GM21723 (cell line): ENCODE measurements around the gene TMEM266.

ENCODE experiments used
- ATAC-seq: cut with Tn5 transposase; IDR thresholded peaks from one replicate; pipeline ENCODE4 v1.9.1; 2021; ENCODE audit warnings: mild to moderate bottlenecking, moderate library complexity; ENCODE audit not compliant: unreplicated experiment

Gene TMEM266

DNA sequence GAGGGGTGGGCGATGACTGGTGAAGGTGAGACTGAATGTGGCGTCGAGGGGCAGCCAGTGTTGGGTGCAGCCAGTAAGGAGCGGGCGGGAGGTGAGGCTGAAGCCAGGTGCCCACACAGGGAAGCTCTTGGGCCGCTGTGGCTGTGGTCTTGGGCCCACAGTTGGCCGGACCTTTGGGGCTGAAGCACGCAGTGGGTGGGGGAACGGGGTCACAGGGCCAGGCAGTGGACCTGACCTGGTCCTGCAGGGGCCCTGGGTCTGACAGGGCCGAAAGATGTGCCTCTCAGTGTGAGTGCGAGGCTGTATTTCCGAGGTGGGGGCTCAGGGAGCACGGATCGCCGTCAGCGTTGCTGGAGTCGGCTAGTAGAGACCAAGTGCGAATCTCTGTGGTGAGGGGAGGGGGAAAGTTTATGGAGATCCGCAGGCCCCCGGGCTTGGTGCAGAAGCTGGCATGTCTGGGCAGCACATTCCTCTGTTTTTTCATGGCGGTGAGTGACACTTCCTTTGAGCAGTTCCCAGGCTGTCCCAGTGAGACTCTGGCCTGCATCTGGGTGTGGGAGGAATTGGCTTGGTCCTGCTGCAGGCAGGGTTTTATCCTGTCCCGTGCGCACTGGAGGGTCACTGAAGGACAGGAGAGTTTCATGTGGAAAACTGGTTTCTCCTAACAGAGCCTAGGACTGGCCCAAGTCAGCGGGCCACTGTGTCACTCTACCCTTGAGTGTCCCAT lies 100.8 kb downstream of the TMEM266 start:
- ATAC-seq: no peak

DNA sequence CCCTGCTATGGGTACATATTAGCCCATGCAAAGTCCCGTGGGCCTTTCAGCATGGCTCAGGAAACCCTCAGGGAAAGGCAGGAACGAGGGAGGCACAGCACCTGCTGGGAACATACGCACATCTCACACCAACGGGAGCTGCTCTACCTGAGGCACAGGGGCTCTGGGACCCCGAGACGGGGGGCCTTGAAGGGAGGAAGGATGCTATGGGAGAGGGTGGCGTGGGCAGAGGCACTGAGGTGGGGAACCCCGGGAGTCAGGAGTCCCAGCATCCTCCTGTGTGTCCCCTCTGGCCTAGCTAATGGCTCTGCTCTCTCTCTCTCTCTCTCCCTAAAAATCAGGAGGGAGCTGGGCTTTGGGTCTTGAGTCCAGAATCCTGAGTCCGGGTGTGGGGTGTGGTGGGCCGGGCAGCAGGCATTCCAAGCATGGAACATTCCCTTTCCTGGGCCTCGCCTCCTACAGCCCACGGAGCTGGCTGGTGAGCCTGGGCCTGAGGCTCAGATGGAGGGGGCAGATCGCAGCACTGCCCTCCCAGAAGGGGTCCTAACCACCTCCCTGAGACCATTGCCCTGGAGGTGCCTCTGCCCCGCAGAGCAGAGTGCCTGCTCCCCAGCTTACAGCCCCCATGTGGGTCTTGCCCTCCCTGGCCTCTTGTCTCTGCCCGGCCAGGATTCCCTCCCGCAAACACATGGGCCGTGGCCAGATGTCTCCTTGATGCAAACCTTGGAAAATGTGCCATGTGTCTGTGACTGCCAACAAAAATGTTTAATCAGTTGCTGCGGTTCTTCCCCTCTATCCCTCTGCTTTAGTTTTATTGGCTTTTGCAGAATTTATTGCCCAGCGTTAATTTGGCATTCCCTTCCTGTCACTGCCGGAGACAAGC lies 101.6 kb downstream of the TMEM266 start:
- no peak for ATAC-seq

DNA sequence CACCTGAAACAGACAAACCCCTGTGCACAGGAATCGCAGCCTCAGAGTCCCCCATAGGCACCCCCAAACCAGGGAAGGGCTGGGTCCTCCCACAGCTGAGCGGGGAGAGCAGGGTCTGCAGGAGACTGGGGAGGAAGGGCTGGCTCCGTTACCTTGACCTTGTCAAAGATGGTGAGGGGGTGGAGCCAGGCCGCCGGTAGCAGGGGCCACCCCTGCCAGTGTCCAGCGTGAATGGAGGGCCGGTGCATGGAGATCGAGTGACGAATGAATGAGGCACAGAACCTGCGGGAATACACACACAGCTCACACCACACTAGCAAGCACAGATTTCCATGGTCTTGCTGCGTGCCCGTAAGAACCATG lies 102.2 kb downstream of the TMEM266 start:
- no peak for ATAC-seq

DNA sequence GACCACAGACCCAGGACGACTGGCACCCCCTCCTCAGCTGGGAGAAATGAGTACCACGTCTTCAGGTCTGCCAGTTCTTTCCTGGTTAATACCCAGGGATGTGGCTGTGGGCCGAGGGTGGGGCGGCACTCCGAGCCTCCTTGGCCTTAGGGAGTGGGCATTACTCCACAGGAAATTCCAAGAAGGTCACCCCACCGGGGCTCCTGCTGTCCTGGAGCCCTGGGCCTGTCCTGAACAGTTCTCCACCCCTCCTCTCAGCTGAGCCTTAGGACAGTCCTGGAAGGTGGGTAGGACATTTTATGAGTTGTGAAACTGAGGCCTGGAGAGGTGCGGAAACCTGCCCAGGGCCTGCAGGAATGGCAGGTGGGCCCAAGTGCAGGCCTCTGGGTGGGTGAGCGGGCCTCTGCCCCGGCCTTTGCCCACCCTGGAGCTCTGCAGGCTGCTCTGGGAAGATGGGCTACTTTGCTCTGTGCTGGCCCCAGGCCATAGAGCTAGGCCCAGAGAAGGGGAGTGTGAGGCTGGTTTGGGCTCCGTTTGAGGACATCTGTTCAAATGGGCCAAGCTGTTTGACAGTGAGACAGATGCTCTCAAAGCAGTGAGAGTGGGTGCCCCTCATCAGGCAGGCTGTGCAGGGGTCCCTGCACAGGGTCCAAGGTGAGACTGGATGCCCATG lies 103.1 kb downstream of the TMEM266 start:
- ATAC-seq: no peak

DNA sequence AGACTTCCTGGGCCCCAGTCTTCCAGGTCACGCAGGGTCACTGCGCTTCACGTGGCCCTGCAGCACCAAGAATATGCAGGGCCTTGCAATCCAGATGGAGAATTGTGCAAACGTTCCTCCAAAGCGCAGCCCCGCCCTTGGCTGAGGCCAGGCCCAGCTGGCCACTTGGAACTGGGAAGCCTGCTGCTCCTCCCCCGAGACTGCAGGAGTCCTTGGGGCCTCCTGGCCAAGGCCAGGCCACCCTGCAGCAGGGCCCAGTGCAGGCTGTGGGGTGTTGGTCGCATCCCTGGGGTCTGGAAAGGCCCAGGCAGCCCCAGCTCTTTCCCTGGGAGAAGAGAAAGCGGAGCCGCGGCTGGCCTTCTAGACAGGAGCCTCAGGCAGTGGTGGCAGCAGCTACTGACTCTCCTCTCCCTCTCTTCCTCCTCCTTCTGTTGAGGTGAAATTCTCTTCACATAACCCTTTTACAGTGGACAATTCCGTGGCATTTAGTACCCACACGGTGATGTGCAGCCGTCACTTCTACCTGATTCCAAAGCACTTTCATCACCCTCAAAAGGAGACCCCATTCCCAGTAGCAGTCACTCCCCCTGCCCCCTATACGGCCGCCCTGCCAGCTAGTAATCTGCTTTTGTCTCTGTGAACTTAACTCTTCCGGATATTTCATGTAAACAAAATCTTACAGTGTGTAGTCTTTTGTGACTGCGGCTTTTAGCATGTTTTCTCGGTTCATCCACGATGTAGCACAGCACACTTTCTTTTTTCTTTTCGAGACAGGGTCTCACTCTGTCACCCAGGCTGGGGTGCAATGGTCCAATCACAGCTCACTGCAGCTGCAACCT lies 103.9 kb downstream of the TMEM266 start:
- ATAC-seq: no peak

DNA sequence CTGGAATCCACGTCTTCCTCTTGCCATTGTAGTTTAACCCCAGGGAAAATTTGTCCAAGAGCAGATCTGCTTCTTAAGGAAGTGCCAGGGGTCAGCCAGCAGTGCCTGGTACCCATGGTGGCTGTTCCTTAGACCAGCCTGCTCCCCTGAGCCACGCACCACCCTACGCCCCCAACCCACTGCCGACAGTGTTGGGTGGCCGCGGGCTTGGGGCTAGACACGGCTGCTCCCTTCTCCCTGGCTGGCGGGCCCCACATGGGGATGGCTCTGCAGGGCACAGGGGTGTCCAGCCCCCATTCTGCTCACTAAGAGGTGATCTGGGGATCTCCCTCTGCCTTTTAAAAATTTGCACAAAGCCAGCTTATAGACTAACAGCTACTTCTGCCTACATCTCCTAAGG lies 104.8 kb downstream of the TMEM266 start:
- ATAC-seq: no peak

DNA sequence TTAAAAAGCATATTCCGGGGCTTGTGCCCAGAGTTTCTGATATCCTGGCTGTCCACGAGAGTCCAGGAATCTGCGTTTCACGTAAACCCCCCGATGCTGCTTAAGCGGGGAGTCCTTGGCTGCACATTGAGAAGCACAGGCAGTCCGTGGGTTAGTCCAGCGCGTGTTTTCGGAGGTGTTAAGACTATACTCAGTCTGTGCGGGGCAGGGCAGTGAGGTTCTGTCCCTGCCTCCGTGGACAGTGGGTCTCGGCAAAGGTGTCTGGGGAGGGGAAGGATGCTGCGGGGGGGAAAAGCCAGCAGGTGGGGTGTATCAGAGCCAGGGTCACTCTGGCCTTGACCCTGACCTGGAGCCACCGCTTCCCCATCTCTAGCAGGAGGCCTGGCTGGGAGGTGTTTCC lies 106.2 kb downstream of the TMEM266 start:
- ATAC-seq: no peak

DNA sequence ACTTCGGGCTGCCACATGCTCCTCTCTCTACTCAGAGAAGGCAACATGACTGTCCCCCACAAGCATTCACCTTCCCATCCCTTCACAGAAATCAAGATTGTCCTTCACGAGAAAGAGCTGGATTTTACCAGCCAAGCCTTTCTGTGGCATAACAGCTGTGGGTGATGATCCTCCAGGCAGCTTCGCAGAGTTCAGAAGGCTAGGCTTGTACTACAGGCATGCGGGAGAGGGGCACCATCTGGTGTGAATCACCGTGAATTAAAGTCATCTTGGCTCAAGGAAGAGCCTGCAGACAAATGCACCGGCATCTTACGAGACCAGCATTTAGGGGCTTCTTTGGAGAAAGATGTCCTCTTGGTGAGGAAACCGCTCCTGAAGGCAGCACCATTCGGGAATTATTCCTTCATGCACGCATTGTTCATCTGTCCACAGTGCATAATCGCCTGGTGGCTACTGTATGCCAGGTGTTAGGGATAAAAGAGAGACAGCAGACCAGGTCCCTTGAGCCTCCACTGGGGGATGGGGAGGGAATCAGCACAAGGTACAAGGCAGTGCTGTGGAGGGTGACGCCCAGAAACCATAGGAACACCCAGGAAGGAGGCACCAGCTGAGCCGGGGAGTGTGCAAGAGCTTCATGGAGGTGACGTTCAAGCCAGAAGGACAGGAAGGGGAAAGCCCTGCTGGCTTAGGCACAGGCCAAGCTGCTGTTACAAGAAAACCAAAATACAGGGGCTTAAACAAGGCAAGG lies 108.6 kb downstream of the TMEM266 start:
- no peak for ATAC-seq

DNA sequence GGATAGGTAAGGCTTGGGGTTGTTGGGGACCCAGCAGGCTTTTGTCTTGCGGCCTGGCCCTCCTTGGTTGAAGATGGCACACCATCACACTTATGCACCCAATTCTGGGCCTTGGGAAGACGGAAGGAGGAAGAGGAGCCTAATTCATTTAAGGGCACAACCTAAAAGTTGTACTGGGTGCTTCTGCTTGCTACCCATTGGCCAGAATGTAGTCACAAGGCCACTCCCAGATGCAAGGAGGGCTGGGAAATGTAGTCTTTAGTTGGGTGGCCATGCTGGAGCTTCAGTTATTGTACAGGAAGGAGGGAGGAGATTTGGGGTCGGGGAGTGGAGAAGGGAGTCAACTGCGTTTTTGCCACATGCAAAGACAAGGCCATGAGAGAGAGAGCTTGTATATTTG lies 109.2 kb downstream of the TMEM266 start:
- ATAC-seq: no peak

DNA sequence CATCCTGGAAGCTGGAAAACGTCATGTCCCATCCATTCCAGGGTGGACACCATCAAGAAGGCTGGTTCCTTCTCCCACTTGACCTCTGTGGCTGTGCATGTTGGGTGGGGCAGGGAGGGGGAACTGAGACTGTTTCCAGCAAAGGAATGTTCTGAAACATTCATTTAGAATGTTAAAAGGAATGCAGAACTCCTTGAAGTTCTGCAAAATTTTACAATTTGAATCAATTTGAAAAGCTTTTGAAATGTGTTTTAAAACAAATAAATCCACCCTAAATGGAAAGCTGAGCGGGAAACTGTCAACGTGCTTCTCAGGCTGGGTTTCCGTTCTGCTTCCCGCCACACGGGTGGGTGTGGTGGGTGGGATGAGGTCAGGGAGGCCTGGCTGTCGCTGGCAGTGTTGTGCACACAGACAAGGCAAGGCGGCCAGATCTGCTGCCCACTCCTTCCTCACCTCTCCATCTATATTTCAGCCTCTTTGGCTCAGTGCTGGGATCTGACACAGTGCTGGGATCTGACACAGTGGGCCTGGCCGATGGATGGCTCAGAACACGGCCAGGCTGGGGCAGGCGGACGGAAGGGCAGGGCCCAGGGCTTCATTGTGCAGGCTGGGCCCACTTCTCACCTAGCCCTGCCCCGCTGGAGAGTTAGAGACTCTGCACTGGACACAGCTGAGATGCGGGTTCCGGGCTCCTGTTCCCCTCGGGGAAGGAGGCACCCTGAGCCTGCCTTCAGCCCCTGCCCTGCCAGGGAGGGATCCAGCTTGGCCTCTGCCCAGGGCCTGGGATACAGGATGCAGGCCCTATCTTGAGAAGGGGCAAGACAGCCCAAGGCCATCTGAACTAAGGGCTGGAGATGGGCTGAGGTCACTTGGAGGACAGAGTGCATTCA lies 110.4 kb downstream of the TMEM266 start:
- no peak for ATAC-seq

DNA sequence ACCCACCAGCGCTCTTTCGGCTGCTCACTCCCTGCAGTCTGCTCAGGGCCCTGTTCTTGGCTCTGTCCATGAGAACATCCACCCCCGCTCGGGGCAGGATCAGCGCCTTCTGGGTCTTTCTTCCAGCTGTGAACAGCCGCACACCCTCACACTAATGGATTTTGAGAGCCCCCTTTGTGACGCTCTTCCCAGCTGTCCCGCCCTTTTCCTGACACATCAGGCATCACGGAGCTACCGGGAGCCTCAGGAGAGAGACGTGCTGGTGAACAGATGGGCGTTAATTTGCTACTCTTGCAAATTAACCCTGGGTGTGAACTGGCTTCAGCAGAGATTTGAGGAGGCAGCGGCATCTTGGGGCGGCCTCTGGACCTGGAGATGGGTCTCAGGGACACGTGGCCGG lies 113.0 kb downstream of the TMEM266 start:
- ATAC-seq: no peak

DNA sequence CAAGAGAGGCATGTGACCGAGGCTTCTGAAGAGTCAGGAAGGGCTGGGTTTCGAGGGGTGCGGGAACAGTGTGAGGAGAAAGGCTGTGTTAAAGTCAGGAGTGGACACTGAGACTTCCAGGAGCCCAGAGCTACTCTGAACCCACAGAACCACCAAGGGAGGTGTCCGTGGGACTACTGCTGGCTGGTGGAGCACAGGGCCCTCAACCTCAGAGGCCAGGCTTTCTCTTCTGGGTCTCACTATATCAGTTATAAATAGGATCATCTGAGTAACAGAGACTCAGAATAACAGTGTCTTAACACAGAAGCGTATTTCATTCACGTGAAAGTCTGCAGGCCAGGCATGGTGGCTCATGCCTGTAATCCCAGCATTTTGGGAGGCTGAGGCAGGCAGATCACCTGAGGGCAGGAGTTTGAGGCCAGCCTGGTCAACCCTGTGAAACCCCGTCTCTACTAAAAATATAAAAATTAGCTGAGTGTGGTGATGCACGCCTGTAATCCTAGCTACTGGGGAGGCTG lies 113.6 kb downstream of the TMEM266 start:
- no peak for ATAC-seq

DNA sequence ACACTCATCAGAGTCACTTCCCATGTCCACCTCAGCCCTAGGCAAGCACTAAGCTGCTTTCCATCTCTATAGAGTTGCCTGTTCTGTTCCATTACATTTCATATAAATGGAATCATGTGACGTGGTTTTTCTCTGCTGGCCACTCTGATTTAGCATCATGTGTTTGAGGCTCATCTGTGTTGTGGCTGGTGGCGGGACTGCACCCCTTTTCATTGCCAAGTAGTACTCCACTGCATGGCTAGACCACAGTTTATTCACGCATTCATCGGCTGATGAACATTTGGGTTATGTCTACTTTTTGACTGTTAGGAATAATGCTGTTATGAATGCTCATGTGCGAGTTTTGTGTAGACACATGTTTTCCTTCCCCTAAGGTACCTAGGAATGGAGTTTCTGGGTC lies 114.9 kb downstream of the TMEM266 start:
- no peak for ATAC-seq

DNA sequence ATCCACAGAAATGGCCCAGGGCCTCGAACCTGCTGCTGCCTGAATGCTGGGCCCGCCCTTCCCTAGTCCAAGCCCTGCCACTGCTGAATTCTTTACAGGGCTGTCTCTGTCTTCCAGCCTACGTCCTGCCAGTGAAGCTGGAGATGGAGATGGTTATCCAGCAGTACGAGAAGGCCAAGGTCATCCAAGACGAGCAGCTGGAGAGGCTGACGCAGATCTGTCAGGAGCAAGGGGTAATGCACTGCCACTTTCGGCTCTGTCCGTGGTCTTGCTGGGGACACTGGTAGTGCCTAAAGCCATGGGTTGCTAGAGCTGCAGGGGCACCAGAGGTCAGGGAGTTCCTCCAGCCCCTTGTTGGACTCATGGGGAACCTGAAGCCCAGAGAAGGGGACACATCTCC lies 115.7 kb downstream of the TMEM266 start:
- ATAC-seq: no peak

DNA sequence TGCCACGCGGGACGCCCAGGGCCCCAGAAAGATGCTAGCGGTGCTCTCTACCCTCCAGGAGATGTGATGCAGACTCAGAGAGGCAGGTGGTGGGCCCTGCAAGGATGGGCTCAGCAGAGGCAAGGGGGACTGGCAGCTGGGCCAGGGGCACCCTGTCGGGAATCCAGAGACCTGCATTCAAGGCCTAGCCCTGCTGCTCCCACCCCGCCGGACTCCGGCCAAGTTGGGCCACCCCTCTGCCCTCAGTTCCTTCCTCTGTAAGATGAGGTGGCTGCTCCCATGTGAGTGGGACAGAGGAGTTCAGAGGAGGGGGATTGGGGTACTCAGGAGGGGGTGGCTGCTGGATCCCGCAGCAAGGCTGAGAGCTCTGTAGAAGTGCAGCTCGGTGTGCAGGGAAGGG lies 116.3 kb downstream of the TMEM266 start:
- no peak for ATAC-seq

DNA sequence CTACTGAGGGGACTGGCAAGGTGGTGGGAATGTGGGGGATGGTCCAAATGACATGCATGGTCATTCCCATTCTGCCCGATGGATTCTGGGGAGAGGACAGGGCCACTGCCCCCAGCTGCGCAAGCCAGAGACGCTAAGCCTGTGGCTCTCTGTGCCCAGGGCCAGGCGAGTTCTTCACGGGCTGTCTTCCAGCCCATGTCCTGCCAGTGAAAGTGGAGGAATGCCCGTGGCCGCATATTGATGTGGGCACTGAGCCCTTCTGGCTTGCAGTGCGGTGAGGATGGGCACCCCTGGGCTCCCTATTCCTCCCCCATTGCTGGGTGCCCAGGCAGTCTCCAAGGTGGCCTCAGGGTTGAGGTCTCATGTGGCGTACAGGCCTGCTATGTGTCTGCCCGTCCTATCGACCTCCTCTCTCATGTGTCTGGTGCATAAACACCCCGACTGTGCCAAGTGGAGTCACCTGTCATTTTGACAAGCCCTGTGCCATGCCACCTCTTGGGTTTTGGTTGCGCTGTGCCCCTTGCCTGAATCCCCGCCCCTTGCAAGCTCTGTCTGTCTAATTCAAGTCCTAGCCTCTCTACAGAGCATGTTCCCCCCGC lies 116.8 kb downstream of the TMEM266 start:
- no peak for ATAC-seq

DNA sequence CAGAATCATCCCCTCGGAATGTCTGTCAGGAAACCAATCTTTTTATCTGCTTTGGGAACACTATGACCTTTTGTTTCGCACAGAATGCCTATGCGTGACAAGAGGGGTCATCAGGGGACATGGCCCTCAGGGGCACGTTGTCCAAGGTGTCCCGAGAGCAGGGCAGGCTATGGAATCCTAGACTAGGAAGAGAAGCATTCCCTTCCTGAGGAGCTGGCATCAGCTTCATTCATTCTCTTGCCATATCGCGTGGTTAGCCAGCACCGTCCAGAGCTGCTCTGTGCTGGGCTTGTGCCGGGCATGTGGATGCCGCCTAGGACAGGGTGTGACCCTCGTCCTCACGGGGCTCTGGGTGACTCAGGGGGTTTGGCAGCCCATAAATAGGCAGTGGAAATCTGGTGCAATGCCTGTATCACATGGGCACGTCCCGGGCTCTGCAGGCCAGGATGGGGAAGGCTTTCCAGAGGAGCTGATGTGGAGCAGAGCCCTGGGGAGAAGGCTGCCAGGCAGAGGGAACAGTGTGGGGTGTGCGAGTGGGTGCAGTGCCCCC lies 117.8 kb downstream of the TMEM266 start:
- ATAC-seq: no peak

DNA sequence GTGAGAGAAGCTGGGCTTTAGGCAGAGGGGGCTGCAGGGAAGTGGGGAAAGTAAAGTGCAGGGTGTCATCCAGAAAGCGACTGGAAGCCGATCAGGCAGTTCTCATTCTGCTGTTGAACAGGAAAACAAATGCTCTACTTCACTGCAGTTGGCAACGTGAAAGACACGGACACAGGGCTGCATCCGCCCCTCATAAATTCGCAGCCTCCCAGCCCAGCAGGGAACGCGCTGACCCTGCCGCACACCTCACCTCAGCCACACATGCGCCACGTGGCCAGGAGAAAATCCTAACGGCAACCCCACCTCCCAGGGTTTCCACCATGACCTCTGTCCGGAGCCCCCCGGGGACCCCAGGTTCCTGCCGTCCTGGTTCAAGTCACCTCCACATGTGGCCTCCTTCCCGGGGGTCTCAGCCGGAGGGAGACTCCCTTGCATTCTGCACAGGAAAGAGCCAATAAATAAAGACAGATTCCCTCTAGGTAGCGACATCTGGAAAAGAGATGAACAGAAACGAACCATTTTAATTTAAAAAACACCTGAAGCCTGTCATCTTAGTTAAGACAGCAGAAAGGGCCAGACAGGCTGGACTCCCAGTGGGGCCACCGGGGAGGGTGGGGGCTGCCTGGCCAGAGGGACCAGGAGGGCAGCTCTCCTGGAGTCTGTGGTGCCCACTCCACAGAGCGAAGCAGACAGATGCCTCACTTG lies 118.7 kb downstream of the TMEM266 start:
- no peak for ATAC-seq
